ENCODE results near the gene ZNF519.
"Not testable (repeated sequence)": the region's sequence is repeated elsewhere in the genome, so short reads cannot be mapped to it uniquely, and the experiment has no call there.

Gene ZNF519

DNA sequence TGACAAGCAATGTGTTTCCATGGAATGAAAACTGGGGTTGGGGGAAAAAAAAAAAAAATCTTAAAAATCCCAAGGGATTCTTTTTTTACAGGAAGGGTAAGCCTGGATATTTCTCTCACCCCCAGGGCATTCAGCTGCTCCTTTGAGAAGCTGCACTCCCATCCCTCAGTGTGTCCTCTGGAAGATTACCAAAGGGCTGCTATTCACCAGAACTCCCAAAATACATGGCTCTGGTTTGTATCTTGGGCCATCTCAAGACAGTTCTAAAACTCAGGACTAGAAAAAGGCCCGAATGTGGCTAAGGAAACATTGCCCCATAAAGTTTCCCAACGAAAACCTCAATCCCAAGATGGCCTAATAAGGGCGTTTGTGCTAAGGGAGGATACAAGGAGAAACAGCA is 1.4 kb downstream of the ZNF519 start:
- DNase-seq (ENCODE audit: low read depth); H3K4me3 ChIP-seq (ENCODE audit: control insufficient read depth, low read depth, low read length): not testable (repeated sequence)

DNA sequence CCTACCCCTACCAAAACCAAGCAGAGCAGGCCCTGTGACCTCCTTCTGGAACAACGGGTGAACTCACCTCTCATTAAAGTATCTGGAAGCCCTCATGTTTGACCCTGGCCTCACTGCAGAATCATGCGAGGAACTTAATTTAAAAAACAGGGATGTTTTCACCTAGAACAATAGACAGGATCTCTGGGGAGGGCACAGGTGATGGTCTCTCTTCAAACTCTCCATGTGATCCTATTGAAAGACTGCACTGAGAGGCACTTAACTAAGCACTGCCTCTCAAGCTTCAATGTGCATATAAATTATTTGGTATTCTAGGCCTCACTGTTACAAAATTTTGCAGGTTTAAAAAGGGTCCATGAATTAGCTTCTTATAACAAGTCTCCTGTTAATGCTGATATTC is 7.5 kb downstream of the ZNF519 start:
- TF ChIP-seq, protein P1, sequence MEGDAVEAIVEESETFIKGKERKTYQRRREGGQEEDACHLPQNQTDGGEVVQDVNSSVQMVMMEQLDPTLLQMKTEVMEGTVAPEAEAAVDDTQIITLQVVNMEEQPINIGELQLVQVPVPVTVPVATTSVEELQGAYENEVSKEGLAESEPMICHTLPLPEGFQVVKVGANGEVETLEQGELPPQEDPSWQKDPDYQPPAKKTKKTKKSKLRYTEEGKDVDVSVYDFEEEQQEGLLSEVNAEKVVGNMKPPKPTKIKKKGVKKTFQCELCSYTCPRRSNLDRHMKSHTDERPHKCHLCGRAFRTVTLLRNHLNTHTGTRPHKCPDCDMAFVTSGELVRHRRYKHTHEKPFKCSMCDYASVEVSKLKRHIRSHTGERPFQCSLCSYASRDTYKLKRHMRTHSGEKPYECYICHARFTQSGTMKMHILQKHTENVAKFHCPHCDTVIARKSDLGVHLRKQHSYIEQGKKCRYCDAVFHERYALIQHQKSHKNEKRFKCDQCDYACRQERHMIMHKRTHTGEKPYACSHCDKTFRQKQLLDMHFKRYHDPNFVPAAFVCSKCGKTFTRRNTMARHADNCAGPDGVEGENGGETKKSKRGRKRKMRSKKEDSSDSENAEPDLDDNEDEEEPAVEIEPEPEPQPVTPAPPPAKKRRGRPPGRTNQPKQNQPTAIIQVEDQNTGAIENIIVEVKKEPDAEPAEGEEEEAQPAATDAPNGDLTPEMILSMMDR (conservative IDR thresholded peaks at IDR 0.05; ENCODE audit: control insufficient read depth, insufficient read depth, low read depth, low read length) = no peak
- H3K4me3 ChIP-seq (ENCODE audit: control insufficient read depth, low read depth, low read length) = no peak overlapping the region
- DNase-seq (ENCODE audit: low read depth) = no peak

DNA sequence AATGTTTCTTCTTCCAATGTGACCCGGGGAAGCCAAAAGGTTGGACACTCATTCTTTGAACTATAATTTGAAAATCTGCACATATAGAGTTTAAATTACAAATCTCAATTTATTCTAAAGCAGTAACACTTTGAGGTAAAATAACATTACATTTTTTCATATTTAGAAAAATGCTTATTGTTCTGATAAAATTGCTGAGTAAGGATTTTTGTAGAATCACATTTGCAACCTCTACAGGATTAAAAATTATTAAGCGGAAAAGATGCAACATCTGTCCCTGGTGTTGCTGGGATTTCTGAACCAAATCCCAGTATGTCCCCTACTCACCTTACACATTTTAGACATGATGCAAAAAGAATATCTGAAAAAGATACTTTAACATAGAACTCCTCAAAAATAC is 10.1 kb downstream of the ZNF519 start:
- no peak for DNase-seq (ENCODE audit: low read depth)
- TF ChIP-seq, protein P1 (conservative IDR thresholded peaks at IDR 0.05; ENCODE audit: control insufficient read depth, insufficient read depth, low read depth, low read length) = no peak
- H3K4me3 ChIP-seq (ENCODE audit: control insufficient read depth, low read depth, low read length) = no peak overlapping the region

DNA sequence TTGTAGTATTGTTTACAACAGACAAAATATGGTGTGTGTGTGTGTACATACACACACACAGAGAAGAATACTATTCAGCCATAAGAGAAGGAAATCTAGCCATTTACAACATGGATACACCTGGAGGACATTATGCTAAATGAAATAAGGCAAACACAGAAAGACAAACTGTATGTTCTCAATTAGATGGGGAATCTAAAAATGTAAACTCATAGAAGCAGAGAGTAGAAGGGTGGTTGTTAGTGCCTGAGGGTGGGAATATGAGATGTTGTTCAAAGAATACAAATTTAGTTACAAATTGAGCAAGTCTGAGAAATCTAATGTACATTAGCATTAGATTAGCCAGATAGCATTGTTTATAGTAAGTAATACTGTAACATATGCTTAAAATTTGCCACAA is 11.3 kb downstream of the ZNF519 start:
- TF ChIP-seq, protein P1 (conservative IDR thresholded peaks at IDR 0.05; ENCODE audit: control insufficient read depth, insufficient read depth, low read depth, low read length) = no peak
- no peak for DNase-seq (ENCODE audit: low read depth)
- H3K4me3 ChIP-seq (ENCODE audit: control insufficient read depth, low read depth, low read length) = no peak overlapping the region

DNA sequence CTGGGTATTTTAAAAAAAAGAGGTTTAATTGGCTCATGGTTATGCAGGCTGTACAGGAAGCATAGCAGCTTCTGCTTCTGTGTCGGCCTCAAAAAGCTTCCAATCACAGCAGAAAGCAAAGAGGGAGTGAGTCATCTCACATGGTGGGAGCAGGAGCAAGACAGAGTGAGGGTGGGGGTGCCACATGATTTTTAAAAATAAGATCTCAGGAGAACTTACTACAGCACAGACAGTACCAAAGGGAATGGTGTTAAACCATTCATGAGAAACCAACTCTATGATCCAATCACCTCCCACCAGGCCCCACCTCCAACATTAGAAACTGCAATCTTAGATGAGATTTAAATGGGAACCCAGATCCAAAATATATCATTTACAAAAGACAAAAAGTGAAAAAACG is 14.6 kb downstream of the ZNF519 start:
- TF ChIP-seq, protein P1 (conservative IDR thresholded peaks at IDR 0.05; ENCODE audit: control insufficient read depth, insufficient read depth, low read depth, low read length) = no peak
- no peak overlapping the region for H3K4me3 ChIP-seq (ENCODE audit: control insufficient read depth, low read depth, low read length)
- DNase-seq (ENCODE audit: low read depth) = no peak

DNA sequence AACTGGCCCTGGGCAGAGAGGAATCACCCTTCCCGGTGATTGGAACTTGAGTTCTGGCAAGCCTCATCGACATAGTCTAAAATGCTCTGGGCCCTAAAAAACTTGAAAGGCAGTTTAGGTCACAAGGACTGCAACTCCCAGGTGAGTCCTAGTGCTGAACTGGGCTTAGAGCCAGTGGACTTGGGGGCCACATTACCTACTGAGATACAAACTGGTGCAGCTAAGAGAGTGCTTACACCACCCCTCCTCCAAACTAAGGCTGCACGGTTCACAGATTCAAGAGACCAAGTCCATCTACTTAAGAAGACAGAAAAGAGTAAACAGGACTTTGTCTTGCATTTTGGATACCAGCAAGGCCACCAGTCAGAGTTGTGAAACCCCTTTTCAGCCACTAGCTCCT is 25.3 kb downstream of the ZNF519 start:
- no peak for DNase-seq (ENCODE audit: low read depth)
- H3K4me3 ChIP-seq (ENCODE audit: control insufficient read depth, low read depth, low read length) = no peak overlapping the region
- TF ChIP-seq, protein P1 (conservative IDR thresholded peaks at IDR 0.05; ENCODE audit: control insufficient read depth, insufficient read depth, low read depth, low read length) = no peak

DNA sequence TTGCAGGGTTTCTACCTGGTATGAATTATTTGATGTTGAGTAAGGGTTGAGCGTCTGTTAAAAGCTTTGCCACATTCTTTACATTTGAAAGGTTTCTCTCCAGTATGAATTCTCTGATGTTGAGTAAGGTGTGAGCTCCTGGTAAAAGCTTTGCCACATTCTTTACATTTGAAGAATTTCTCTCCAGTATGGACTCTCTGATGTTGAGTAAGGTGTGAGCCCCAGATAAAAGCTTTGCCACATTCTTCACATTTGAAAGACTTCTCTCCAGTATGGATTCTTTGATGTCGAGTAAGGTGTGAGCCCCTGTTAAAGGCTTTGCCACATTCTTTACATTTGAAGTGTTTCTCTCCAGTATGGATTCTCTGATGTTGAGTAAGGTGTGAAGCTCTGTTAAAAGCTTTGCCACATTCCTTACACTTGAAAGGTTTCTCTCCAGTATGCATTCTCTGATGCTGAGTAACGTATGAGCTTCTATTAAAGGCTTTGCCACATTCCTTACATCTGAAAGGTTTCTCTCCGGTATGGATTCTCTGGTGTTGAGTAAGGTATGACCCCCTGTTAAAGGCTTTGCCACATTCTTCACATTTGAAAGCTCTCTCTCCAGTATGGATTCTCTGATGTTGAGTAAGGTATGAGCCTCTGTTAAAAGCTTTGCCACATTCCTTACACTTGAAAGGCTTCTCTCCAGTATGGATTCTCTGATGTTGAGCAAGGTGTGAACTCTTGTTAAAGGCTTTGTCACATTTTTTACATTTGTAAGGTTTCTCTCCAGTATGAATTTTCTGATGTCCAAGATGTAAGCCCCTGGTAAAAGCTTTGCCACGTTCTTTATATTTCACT is 27.1 kb downstream of the ZNF519 start:
- H3K4me3 ChIP-seq (ENCODE audit: control insufficient read depth, low read depth, low read length) = no peak overlapping the region
- no peak for DNase-seq (ENCODE audit: low read depth)
- TF ChIP-seq, protein P1 (conservative IDR thresholded peaks at IDR 0.05; ENCODE audit: control insufficient read depth, insufficient read depth, low read depth, low read length) = no peak

Measured in fibroblast of mammary gland (primary cell).